Lower leg skin (tissue), 3 donors: ENCODE data around the gene NKD2.

Experiments
- CTCF ChIP-seq, 3 donors: fragments of 450-650 bp; IDR thresholded peaks; one replicate each; pipeline ENCODE4 v1.5.1; 2016; ENCODE audit warnings: antibody characterized with exemption in 3 of 3, mild to moderate bottlenecking in 3 of 3, moderate library complexity in 2 of 3
- POLR2A ChIP-seq, 2 donors: fragments of 450-650 bp; IDR thresholded peaks; one replicate each; pipeline ENCODE4 v1.6.1; 2016 to 2017; ENCODE audit warnings: antibody characterized with exemption in 2 of 2, mild to moderate bottlenecking in 1 of 2, moderate library complexity in 1 of 2

DNA sequence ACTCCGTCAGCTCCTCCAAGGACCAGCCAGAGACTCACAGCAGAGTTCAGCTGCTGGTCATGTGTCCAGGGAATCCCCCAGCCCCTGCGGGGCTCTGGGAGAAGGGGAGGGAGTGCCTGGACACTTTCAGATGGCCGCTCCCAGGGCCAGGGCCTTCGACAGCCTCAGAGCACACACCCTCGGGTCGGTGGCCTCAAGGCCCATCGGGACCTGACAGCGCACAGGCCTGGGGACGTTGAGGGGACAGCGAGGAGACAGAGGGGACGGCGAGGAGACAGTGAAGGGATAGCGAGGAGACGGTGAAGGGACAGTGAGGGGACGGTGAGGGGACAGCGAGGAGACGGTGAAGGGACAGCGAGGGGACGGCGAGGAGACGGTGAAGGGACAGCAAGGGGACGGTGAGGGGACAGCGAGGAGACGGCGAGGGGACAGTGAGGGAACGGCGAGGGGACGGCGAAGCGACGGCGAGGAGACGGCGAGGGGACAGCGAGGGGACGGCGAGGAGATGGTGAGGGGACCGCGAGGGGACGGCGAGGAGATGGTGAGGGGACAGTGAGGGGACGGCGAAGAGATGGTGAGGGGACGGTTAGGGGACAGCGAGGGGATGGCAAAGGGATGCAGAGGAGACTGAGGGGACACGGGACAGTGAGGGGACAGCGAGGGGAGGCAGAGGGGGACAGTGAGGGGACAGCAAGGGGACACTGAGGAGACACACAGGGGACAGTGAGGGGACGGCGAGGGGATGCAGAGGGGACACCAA lies 56.0 kb downstream of the NKD2 start:
- TF ChIP-seq POLR2A (IDR thresholded peaks at IDR 0.05) (no peak), CTCF (IDR thresholded peaks at IDR 0.05) (no peak)
